Thyroid gland (tissue), 4 donors: Measurements from ENCODE around the gene SSC4D. TPM values are rescaled to one million over a fixed set of nuclear protein-coding genes. Genes with fewer than 3 reads are reported as not detected.
"Not testable (repeated sequence)": the region's sequence is repeated elsewhere in the genome, so short reads cannot be mapped to it uniquely, and the experiment has no call there.

Source experiments
- DNase-seq, 2 donors: peaks; one replicate each; pipeline ENCODE4 v3.0.0-alpha.2; 2019
- H3K27ac ChIP-seq, 3 donors: fragments of 200-600 bp; sonication (generic); 1 replicate in 2 of 3; 2 replicates in 1 of 3; pipeline ENCODE4 v1.5.1; 2016 to 2019; ENCODE audit warnings: mild to moderate bottlenecking in 1 of 3, moderate library complexity in 1 of 3
- H3K27me3 ChIP-seq: fragments of 200-600 bp; sonication (generic); one replicate; pipeline ENCODE4 v1.5.1; 2019
- H3K36me3 ChIP-seq, 2 donors: fragments of 200-600 bp; sonication (generic); one replicate each; pipeline ENCODE4 v1.5.1; 2016 to 2019
- H3K4me1 ChIP-seq, 2 donors: fragments of 200-600 bp; sonication (generic); one replicate each; pipeline ENCODE4 v1.5.1; 2017 to 2019
- H3K4me3 ChIP-seq, 3 donors: fragments of 200-600 bp; sonication (generic); replicated peaks in 1 of 3; 1 replicate in 2 of 3; 2 replicates in 1 of 3; pipeline ENCODE4 v1.5.1; 2016; ENCODE audit warnings: mild to moderate bottlenecking in 1 of 3
- H3K9me3 ChIP-seq: fragments of 200-600 bp; sonication (generic); one replicate; pipeline ENCODE4 v1.5.1; 2017
- CTCF ChIP-seq, 6 experiments: fragments of 200-600 bp in 3 of 6; fragments of 450-650 bp in 3 of 6; sonication (generic) in 3 of 6; IDR thresholded peaks; one replicate each; pipeline ENCODE4 v1.5.1; 2016 to 2019; ENCODE audit warnings: antibody characterized with exemption in 6 of 6, mild to moderate bottlenecking in 2 of 6, inconsistent platforms in 1 of 6, moderate library complexity in 1 of 6
- POLR2A ChIP-seq, 2 donors: fragments of 450-650 bp; IDR thresholded peaks; one replicate each; pipeline ENCODE4 v1.6.1; 2017; ENCODE audit warnings: antibody characterized with exemption in 2 of 2, mild to moderate bottlenecking in 2 of 2, moderate library complexity in 1 of 2
- WGBS, 2 donors: methylation state at CpG; one replicate each; pipeline ENCODE4 v1.1.5; 2017; 5-methylcytosine and 5-hydroxymethylcytosine counted together
- intact Hi-C: fragments of 100-400 bp; cut with DNase I; formaldehyde crosslinking; loops from one replicate; pipeline ENCODE4 v1.15.1; 2023
- total RNA-seq, 4 donors: library from RNA; depleted of rRNA; stranded (reverse); fragments of >200 nt; gene quantifications; one replicate each; pipeline ENCODE4 v1.2.3, GENCODE V29; 2016

The SSC4D gene
- 10 to 100 TPM in 3 of 4 donors, 1 to 10 TPM in 1; 3.6 to 14.0 (median 13.4) TPM for total RNA-seq

DNA sequence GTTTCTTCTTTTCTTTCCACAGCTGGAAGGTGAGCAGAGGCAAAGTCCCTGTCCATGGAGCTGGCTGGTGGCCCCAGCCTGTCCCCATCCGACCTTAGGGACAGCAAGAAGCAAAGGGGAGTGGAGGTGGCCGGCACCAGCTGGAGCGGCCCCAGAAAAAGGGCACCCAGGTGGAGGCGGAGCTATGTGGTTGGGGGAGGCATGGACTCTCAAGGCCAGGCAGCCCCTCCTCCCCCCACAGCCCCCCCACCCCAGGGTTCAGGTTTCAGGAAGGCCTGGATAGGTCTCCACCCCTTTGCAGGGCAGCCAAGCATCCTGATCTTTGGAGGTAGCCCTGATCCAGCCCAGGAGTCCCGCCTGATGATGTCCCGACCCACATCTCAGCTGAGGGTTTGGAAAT lies at the start of gene SSC4D:
Gene SSC4D (minus strand): TSS at position 161 of the 400 bp plus-strand sequence. CDS start 5,258 bp downstream, outside the sequence.
- no peaks in the 10 kb centered on the region for H3K9me3 ChIP-seq
- WGBS, 2 donors, result 33 to 56% methylated on average over 5 to 6 of the region's 6 CpGs
- no peak within 1 kb of the TSS for H3K4me3 ChIP-seq
- H3K27me3 ChIP-seq, result no peaks in the 10 kb centered on the region
- no peaks in the 10 kb centered on the region for H3K4me1 ChIP-seq
- peak; percentile 67 to 74 for DNase-seq
- H3K36me3 ChIP-seq, result no peaks in the 10 kb centered on the region
- intact Hi-C loops, result no loop called here
- TF ChIP-seq POLR2A (IDR thresholded peaks at IDR 0.05) (no peak), CTCF (IDR thresholded peaks at IDR 0.05) (no peak)
- H3K27ac ChIP-seq, result no peak within 1 kb of the TSS

GRCh38 chr7:76458504-76458903 lies 49.0 kb upstream of the SSC4D start:
- 22 to 44% methylated on average over 2 of the region's 4 CpGs for WGBS, 2 donors
- H3K27me3 ChIP-seq, DNase-seq, H3K9me3 ChIP-seq, H3K27ac ChIP-seq, H3K4me3 ChIP-seq, H3K36me3 ChIP-seq, H3K4me1 ChIP-seq, intact Hi-C loops: not testable (repeated sequence)

DNA sequence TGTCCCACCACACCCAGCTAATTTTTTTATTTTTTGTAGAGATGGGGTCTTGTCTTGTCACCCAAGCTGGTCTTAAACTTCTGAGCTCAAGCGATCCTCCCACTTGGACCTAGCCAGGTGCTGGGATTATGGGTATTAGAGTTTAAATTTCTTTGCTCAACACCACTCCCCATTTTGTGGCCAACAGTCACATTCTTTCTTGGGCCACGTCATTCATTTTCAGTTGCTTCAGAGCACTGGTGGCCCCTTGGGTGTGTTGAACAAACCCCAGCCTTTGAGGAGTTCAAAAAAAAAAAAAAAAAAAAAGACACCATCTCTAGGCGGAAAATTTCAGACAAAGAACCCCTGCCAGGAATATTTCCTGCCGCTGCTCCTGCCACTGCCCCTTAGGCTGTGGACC lies 47.5 kb upstream of the SSC4D start:
- H3K27me3 ChIP-seq, H3K27ac ChIP-seq, H3K4me1 ChIP-seq, H3K4me3 ChIP-seq, H3K9me3 ChIP-seq, DNase-seq, intact Hi-C loops, H3K36me3 ChIP-seq: not testable (repeated sequence)
- no CpG with 5 or more reads among the region's 4 CpGs for WGBS, 2 donors

- H3K27me3 ChIP-seq, H3K36me3 ChIP-seq, H3K4me3 ChIP-seq, H3K9me3 ChIP-seq, H3K4me1 ChIP-seq, intact Hi-C loops: not testable (repeated sequence)
- 9 to 17% methylated on average over 4 of the region's 5 CpGs for WGBS, 2 donors
- H3K27ac ChIP-seq, result peak overlapping the region in 1 of 3 donors; percentile 13
- DNase-seq, result peak in 1 of 2 donors; percentile 51
Observed at GRCh38 chr7:76445577-76446008, 36.1 kb upstream of the SSC4D start.

DNA sequence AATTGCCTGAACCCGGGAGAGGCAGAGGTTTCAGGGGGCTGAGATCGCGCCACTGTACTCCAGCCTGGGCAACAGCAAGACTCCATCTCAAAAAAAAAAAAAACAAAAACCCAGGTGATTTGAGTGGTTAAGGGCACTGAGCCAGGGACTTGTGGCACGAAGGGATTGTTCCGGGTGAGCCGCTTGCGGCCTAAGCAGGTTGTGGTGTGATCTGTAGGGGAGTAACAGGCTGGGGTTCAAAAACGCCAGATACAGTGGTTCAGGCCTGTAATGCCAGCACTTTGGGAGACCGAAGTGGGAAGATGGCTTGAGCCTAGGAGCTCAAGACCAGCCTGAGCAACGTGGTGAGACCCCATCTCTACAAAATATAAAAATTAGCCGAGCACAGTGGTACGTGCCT lies 34.3 kb upstream of the SSC4D start:
- H3K4me3 ChIP-seq, H3K27me3 ChIP-seq, intact Hi-C loops, H3K9me3 ChIP-seq, H3K36me3 ChIP-seq, H3K4me1 ChIP-seq: not testable (repeated sequence)
- peak; percentile 44 to 65 for DNase-seq
- H3K27ac ChIP-seq, result peak overlapping the region in 1 of 3 donors; percentile 36
- 39 to 53% methylated on average over 5 to 12 of the region's 12 CpGs for WGBS, 2 donors

GRCh38 chr7:76442664-76443446 lies 33.4 kb upstream of the SSC4D start:
- H3K4me1 ChIP-seq, DNase-seq, H3K36me3 ChIP-seq, H3K4me3 ChIP-seq, H3K27me3 ChIP-seq, intact Hi-C loops, H3K27ac ChIP-seq, H3K9me3 ChIP-seq: not testable (repeated sequence)
- WGBS, 2 donors, result 93 to 100% methylated on average over 2 to 3 of the region's 5 CpGs

- intact Hi-C loops, H3K4me3 ChIP-seq, H3K9me3 ChIP-seq: not testable (repeated sequence)
Observed at GRCh38 chr7:76441792-76442191, 32.3 kb upstream of the SSC4D start.

DNA sequence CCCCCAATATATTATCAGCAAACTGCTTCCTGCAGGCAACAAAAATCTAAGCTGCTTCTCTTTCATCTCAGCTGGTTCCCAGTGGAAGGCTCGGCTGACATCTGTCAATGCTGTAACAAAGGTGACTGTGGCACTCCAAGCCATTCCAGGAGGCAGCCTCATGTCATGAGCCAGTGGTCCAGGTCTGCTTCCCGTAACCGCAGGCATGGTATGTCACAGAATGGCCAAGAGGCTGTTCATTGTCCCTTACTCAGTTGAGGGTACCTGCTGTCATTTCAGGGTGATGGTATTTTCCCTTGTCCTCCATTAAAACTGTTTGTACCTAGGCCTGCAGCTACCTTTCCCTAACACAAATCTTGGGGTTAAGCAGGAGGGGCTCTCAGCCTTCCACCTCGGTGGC lies 30.9 kb upstream of the SSC4D start:
- H3K4me1 ChIP-seq, H3K36me3 ChIP-seq, DNase-seq, H3K4me3 ChIP-seq, H3K27me3 ChIP-seq, H3K27ac ChIP-seq, H3K9me3 ChIP-seq, intact Hi-C loops: not testable (repeated sequence)
- 97 to 100% methylated on average over 1 to 4 of the region's 4 CpGs for WGBS, 2 donors

More at GRCh38 chr7:76441792-76442191, 32.3 kb upstream of the SSC4D start:
- not testable (repeated sequence) for H3K4me1 ChIP-seq, H3K27me3 ChIP-seq, H3K36me3 ChIP-seq, H3K27ac ChIP-seq, DNase-seq
- 70 to 100% methylated on average over 1 to 2 of the region's 10 CpGs for WGBS, 2 donors

GRCh38 chr7:76439120-76439888 lies 29.8 kb upstream of the SSC4D start:
- intact Hi-C loops, H3K9me3 ChIP-seq, H3K4me3 ChIP-seq, DNase-seq, H3K4me1 ChIP-seq, H3K36me3 ChIP-seq, H3K27ac ChIP-seq, H3K27me3 ChIP-seq: not testable (repeated sequence)
- 86 to 89% methylated on average over 4 of the region's 7 CpGs for WGBS, 2 donors
